Jurkat, Clone E6-1 (cell line): ENCODE results near the gene NUDT3.

Experiments used
- DNase-seq: peaks from one replicate; pipeline ENCODE4 v3.0.0-alpha.2; 2011; ENCODE audit warnings: low read depth, low spot score
- H3K4me3 ChIP-seq: 2 replicates; pipeline ENCODE4 v1.5.1; 2011; ENCODE audit warnings: mild to moderate bottlenecking, low read length, control low read depth, moderate library complexity

The NUDT3 gene

DNA sequence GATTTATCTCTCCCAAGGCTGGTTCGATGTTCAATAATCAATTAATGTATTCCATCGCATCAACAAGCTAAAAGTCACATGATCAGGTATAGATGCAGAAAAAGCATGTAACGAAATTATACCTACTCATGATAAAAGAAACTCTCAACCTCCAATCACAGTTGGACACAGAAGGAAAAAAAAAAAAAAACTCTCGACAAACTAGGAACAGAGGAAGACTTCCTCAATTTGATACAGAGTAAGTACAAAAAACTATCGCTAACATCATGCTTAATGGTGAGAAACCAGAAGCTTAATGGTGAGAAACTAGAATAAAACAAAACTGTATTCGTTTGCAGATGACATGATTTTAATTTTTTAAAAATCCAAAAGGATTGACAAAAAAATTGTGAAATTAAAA lies 81.7 kb downstream of the NUDT3 start:
- no peak overlapping the region for H3K4me3 ChIP-seq
- no peak for DNase-seq

- DNase-seq: no peak
- H3K4me3 ChIP-seq: no peak overlapping the region
These were observed 84.0 kb downstream of the NUDT3 start for GRCh38 chr6:34308483-34308882.

GRCh38 chr6:34305982-34306708 lies 86.3 kb downstream of the NUDT3 start:
- DNase-seq: no peak
- no peak overlapping the region for H3K4me3 ChIP-seq

DNA sequence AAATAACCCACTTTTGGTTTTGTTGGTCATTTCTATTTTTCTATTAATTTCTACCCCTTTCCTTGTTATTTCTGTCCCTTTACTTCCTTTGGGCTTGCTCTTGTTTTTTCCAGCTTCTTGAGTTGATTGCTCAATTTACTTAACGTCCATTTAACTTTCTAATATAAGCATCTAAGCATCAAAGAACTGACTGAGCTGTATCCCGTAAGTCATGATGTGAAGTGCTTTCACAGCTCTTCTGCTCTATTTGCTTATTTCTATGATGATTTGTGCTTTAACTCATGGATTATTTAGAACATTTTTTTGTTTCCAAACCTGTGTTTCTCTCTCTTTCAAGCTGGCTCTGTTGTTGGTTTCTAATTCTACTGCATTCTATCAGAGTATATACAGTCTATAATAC lies 87.0 kb downstream of the NUDT3 start:
- DNase-seq: no peak
- H3K4me3 ChIP-seq: no peak overlapping the region

DNA sequence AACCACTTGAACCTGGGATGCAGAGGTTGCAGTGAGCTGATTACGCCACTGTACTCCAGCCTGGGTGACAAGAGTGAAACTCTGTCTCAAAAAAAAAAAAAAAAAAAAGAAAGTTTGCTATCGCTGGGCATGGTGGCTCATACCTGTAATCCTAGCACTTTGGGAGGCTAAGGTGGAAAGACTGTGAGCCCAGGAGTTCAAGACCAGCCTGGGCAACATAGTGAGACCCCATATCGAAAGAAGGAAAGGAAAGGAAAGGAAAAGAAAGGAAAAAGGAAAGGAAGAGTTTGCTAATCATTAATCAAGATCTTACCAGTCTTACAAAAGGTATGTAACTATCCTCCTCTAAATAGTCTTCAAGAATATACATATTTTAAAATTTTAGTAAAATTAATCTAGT lies 88.3 kb downstream of the NUDT3 start:
- no peak for DNase-seq
- no peak overlapping the region for H3K4me3 ChIP-seq

GRCh38 chr6:34302929-34303328 lies 89.5 kb downstream of the NUDT3 start:
- H3K4me3 ChIP-seq: no peak overlapping the region
- DNase-seq: no peak

GRCh38 chr6:34301408-34301807 lies 91.1 kb downstream of the NUDT3 start:
- DNase-seq: no peak
- H3K4me3 ChIP-seq: no peak overlapping the region

DNA sequence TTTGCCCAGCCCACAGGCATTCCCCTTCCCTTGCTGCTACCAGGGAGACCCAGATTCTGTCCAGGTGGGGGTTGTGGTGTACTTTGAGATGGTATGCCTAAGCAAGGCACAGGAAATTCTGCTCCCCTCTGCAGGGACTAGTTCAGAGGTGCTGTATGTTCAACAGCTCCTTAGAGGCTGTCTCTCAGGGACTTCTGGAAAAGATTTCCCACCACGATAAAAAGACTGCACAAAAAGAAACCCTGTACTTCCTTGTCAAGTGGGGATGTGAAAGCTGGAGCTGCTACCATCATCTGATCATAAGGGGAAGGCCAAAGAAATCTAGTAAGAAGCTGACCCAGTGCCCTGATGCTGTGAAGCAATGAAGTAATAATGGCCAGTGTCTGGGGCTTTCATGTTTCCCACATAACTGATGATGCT lies 92.1 kb downstream of the NUDT3 start:
- no peak for DNase-seq
- H3K4me3 ChIP-seq: no peak overlapping the region

DNA sequence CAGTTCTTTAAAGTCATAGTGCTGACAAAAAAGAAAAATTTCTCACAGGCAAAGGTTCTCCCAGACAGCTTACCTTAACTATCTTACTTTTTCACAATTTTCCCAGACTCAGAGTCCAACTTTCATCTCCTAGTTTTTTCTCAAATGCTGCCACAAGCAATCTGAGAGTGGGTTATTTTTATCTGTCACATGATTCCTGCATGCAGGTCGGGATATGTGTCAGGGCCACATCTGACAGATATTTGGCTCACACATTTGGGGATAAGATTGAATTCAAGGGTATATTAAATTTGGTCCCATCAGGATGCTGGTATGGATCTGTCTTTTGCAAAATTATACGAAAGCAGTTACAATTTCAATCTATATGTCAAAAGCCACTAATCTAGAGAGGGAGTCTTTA lies 93.5 kb downstream of the NUDT3 start:
- no peak for DNase-seq
- no peak overlapping the region for H3K4me3 ChIP-seq

- peak; percentile 25 for DNase-seq
- H3K4me3 ChIP-seq: no peak overlapping the region
These were observed 96.7 kb downstream of the NUDT3 start for GRCh38 chr6:34295721-34296120.

DNA sequence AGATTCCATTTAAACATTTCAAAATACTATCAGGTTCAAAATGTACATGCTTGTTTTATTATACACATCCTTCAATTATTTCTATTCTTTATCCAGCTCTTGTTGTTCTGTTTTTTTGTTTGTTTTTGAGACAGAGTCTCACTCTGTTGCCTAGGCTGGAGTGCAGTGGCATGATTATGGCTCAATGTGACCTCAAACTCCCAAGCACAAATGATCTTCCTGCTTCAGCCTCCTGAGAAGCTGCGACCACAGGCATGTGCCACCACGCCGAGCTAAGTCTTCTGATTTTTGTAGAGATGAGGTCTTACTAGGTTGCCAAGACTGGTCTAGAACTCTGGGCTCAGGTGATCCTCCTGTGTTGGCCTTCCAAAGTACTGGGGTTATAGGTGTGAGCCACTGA lies 99.5 kb downstream of the NUDT3 start:
- H3K4me3 ChIP-seq: no peak overlapping the region
- DNase-seq: no peak

DNA sequence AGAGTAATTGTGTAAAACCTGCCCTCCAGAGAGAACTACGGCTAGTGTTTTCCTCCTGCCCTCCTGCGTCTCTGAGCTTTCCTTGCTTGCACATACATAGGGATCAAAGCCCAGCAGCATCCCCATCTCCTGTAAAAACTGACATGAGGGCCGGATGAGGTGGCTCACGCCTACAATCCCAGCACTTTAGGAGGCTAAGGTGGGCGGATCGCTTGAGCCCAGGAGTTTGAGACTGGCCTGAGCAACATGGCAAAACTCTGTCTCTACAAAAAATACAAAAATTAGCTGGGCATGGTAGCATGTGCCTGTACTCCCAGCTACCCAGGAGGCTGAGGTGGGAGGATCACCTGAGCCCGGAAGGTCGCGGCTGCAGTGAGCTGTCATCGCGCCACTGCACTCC lies 103.3 kb downstream of the NUDT3 start:
- H3K4me3 ChIP-seq: no peak overlapping the region

GRCh38 chr6:34288581-34288980 lies 103.9 kb downstream of the NUDT3 start:
- H3K4me3 ChIP-seq: no peak overlapping the region
- DNase-seq: peak; percentile 28

More for the DNA sequence above, 103.3 kb downstream of the NUDT3 start:
- no peak for DNase-seq

GRCh38 chr6:34285448-34286164 lies 106.9 kb downstream of the NUDT3 start:
- DNase-seq: no peak
- no peak overlapping the region for H3K4me3 ChIP-seq

DNA sequence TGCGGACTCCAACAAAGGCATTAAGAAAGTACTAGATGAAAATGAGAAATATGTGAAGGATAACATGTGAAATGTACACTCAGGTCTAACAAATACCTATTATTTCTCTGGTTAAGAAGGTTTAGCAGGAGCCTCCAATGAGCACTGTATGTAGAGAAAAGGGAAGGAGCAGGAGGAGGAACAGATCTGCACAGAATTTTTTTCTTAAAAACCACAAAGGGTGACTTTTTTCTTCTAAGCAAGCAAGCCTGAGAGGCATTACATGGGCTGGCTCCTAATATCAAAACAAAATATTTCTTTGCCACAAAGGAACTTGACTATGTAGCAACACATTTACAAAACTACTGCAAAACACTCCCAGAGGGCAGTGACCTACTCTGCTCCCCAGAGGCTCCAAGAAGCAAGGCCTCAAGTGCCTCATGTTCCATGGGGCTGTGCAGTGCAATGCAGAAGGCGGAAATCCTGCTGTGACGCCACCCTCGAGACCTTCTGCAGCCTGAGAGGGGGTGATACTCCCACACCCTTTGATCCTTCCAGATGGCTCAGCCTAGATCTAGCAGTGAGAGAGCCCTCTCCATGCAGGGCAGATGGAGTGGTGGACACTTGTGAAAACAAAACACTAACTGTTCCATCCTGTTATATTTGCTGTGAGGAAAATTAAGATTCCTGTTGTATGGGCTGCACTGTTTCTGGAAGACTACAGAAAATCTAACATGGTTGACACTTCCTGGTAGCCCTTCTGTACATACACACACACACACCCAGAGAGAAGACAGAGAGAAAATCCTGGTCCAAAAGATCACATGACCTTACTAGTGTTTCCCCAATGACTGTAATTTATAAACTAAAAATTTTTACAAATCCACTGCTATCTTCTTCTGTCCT lies 107.7 kb downstream of the NUDT3 start:
- no peak overlapping the region for H3K4me3 ChIP-seq
- peak; percentile 70 for DNase-seq

DNA sequence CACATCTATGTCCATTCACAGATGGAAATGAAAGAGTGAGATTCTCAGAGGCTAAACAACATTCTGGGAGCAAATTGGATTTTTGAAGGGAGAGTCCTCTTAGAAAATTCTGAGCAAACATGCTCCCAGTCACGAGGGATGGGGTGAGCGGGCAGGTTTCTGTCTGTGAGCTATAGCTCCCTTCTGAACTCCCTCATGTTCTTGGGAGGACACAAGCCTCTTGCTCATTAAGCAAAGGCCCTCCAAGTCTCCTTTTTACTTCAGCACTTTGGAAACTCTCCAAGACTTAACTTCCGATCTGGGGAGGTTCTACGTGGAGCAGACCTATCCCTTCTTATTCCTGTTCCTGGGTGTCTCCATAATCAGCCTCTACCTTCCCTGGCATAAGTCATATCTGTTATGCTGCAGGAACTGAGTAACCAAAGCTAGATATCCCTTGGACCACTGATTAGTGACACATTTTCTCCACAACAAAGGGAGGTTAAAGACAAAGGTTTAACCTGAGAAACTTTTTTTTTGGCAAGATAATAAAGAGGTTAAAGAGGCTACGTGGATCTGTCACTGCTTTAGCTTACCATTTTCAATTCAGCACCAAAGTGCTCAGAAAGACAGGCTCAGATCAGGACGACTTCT lies 110.7 kb downstream of the NUDT3 start:
- no peak for DNase-seq

GRCh38 chr6:34280216-34280615 lies 112.3 kb downstream of the NUDT3 start:
- H3K4me3 ChIP-seq: no peak overlapping the region
- no peak for DNase-seq

More for the DNA sequence above, 110.7 kb downstream of the NUDT3 start:
- no peak overlapping the region for H3K4me3 ChIP-seq

- DNase-seq: no peak
- no peak overlapping the region for H3K4me3 ChIP-seq
These were observed 113.6 kb downstream of the NUDT3 start for GRCh38 chr6:34278833-34279232.

GRCh38 chr6:34277763-34278112 lies 114.7 kb downstream of the NUDT3 start:
- DNase-seq: no peak
- H3K4me3 ChIP-seq: no peak overlapping the region
